ENCODE results near the gene AK8. TPM values are rescaled to one million over a fixed set of nuclear protein-coding genes. Genes with fewer than 3 reads are reported as not detected.

Gene AK8
- total RNA-seq, 1 donor from 2014 or later: 0.98 TPM

GRCh38 chr9:132825430-132825829 is 52.7 kb downstream of the AK8 start:
- no peak for DNase-seq (ENCODE audit: low spot score)

DNA sequence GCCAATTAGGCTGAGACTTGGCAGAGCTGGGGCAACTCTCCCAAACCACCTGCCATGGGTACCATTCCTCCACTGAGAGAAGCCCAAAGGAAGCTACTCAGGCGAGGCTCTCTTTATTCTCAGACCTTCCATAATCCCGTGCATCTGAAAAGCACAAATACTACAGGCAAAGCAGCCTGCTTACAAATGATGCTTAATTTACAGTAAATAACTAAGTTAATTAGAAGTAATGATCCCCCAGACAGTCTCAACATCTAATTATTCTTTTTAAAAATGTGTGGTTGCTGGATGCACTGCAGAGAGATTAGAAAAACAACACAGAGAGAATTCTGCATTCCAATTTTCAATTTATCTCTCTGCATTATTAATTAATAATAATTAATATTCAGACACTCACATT is 53.1 kb downstream of the AK8 start:
- no peak for DNase-seq (ENCODE audit: low spot score)

DNA sequence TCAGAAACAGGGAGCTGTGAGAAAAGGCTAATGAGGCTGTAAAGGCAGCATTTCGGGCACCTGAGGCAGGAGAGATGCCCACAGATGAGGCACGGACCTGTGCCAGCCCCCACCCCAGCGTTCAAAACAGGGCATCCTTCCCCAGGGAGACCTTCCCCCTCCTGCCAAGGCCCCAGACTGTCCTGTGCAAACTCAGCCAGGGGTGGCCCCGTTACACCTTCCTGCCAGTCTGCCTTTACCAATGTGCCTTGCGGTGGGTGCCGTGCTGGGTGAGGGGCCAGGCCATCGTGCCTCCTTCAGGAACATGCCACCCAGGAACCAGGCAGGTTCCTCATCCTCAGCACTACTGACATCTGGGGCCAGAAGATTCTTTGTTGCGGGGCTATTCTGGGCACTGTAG is 53.9 kb downstream of the AK8 start:
- DNase-seq (ENCODE audit: low spot score): no peak

- DNase-seq (ENCODE audit: low spot score): no peak
These were observed 54.5 kb downstream of the AK8 start for GRCh38 chr9:132823370-132824145.

DNA sequence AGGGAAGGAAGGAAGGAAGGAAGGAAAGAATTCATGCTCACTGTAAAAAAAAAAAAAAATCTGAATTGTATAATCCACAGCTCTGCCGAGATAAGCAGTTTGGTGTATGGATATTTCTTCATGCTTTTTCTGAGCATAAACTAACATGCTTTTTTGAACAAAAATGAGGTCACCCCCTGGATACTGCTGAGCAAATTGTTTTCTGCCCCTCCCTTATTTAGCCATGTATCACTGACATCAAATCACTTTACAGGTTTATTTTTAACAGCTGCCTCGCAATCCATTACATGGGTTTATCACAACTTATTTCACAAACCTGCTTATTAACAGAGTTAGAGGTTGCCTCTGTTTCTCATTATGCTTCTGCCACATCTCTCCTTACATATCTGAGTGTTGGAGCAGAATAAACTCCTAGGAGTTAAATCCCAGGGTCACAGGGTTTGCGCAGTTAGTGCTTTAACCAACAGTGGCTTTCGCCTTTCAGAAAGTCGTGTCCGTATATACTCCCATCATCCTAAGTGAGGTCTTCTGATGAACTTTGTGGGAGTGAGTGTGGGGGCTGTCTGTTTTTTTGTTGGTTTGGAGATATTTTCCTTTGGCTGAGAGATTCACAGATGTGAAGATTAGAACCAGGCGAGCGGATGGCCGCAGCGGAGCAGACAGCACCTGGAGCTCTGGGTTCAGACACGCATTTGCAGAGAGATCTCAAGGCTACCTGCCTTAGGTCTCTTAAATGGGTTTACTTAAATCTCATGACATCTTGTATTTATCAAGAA is 57.7 kb downstream of the AK8 start:
- DNase-seq (ENCODE audit: low spot score): no peak

- no peak for DNase-seq (ENCODE audit: low spot score)
These were observed 59.5 kb downstream of the AK8 start for GRCh38 chr9:132818588-132818987.

DNA sequence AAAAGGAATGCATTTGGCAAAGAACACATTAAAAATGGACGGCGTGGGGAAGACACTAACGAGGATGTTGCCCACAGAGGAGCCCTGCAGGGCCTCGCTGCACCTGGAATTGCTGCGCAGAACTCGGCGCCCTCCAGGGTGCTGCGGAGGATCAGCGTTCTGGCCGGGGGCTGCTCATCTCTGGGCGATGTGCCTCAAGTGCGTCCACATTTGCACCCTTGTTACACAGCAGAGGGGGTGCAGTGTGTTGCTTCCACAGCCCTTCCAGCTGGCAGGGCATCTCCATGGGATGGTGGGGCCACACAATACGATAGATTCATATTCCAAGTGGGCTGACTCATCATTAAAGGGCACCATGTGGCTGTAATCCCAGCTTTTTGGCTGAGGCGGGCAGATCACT is 63.1 kb downstream of the AK8 start:
- no peak for DNase-seq (ENCODE audit: low spot score)

- DNase-seq (ENCODE audit: low spot score): no peak
These were observed 64.8 kb downstream of the AK8 start for GRCh38 chr9:132813115-132813771.

GRCh38 chr9:132811985-132812384 is 66.1 kb downstream of the AK8 start:
- DNase-seq (ENCODE audit: low spot score): no peak

- no peak for DNase-seq (ENCODE audit: low spot score)
These were observed 67.8 kb downstream of the AK8 start for GRCh38 chr9:132810314-132810713.

- DNase-seq (ENCODE audit: low spot score): no peak
These were observed 68.3 kb downstream of the AK8 start for GRCh38 chr9:132809677-132810271.

DNA sequence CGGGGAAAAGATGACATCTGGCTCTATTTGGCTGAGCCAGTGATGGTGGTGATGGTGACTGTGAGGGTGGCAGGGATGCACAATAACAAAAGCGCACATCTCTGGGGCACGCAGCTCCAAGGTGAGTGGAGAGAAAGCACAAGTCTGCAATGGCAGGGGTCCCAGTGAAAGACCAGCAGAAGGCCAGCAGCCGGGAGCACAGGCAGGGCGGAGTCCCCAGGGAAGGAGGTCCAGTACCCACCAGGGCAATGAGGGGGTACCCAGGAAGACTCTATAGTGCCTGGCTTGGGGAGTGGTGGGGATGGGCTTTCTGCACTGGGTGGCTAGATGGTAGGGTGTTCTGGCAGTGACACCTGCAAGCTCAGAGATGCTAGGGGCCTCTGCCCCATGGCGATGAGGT is 69.4 kb downstream of the AK8 start:
- DNase-seq (ENCODE audit: low spot score): no peak

- no peak for DNase-seq (ENCODE audit: low spot score)
These were observed 71.2 kb downstream of the AK8 start for GRCh38 chr9:132806723-132807421.

DNA sequence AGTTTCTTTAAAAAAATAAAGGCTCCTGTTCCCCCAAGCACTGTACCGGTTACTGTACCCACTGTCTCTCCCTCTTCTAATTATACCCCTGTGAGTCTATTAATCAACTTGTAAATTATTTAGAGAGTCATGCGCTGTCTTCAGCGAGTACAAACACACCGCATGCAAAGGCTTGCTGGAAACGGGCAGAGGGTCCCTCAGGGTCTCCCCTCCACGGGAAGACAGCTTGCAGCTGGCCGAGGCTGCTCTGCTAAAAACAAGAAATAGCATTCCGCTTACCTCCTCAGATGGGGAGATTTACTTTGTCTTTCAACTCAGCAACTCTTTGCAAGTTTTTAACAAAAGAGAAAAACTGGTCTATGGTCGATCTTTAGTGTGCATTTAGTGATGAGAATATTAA is 71.8 kb downstream of the AK8 start:
- DNase-seq (ENCODE audit: low spot score): no peak

DNA sequence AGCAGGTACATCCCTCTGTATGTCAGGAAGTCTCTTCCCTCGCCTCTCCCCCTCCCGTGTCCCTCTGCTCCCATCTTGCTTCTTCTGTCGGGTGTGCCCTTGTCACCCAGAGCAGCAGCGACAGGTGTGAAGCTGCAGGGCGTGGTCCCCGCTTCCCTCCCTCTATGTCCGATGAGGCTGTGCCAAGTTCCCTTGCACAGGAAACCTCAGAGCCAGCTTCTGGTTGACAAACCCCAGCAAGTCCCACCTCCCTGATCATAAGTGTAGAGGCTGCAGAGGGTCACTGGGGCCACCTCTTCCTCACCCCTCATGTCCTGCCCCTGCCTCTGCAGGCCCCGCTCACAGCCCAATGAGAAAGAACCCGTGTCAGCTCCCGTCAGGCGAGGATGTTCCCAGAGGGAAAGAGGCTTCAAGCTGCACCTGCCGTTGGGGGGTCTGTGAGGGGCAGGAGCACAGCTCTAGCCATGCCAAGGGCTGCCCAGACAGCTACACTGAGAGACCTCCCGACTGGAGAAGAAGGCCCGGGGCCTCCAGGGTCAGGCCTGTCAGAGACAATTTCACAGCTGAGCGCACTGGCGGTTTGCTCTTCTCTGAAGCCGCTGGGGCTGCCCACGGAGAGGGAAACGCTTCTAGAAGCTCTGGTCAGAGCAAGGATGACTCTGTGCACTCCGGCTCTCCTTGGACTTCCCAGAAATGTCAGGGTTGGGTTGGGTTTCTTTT is 73.3 kb downstream of the AK8 start:
- no peak for DNase-seq (ENCODE audit: low spot score)

DNA sequence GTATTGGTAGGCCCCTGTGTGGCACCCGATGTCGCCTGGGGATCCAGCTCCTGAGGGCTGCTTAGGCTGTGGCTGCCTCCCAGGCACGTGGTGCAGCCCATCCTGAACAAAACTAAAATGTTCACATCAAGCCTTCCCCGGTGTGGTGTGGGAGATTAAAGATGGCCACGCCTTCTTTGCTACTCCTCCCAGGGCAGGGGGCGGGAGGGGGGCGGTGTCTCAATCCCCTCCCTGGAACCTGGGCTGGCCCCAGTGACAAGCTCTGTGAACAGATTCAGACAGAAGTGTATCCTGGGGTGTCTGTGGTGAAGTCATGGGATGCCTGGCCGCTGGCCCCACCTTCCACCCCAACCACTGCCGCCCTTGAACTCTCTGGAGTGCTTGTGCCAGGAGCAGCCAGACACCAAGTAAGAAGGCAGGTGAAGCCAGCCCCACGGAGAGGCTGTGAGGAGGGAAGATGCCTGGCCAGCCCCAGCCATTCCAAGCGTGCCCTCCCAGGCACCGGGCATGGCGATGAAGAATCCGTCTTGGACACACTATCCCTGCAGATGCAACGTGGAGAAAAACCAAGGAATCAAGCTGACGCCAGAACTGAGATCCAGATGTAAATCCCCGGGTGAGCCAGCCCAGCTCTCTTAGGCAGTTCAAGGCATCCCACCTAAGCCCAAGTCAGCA is 75.8 kb downstream of the AK8 start:
- no peak for DNase-seq (ENCODE audit: low spot score)

GRCh38 chr9:132801659-132802058 is 76.4 kb downstream of the AK8 start:
- DNase-seq (ENCODE audit: low spot score): no peak

- peak; percentile 74 for DNase-seq (ENCODE audit: low spot score)
These were observed 77.9 kb downstream of the AK8 start for GRCh38 chr9:132800038-132800648.

DNA sequence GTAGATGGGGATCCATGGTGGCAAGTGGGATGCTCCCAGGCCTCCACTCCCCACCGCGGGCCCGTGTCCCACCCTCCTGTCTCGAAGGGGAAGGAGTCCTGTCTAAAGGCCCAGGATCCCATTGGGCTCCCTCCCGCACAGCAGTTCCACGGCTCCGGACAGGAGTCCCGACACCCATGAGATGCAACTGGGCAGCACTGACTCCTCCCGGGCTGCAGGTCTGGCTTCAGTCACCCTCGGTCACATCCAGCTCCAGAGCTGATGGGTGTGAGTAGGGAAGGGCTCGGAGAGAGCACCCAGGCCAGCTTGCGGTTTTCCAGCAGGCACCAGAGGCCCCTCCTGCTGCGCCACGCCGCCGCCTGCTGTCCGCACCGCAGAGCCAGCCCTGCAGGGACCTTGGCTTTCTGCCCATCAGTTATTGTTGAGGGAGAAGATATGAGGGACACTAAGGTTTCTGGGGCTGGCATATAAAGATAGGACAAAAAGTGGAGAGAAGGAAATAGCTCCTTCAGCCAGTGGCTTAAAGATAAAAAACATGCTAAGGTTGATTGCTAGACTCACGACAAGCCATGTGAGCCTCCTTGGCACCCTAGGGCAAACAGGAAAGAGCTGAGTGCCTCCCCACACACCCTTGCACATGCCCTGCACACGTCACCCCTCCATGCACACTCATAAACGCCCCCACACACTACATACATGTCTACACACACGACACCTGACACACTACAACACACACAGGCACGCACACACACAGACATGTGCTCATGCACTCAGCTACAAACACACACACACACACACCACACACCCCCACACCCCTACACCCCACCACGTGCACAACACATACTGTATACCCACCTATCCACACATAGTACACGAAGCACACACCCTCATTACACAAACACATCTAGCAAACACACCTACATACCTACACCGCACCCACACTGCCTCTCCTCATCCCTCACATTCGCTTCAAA is 79.0 kb downstream of the AK8 start:
- DNase-seq (ENCODE audit: low spot score): peak; percentile 61
